Effector CD8-positive, alpha-beta T cell (primary cell): Measurements from ENCODE around the gene LPP.
"Not testable (repeated sequence)": the region's sequence is repeated elsewhere in the genome, so short reads cannot be mapped to it uniquely, and the experiment has no call there.

Experiments
- DNase-seq: peaks from one replicate; lab custom pipeline; 2025; lab: John Stamatoyannopoulos, UW

Gene LPP

DNA sequence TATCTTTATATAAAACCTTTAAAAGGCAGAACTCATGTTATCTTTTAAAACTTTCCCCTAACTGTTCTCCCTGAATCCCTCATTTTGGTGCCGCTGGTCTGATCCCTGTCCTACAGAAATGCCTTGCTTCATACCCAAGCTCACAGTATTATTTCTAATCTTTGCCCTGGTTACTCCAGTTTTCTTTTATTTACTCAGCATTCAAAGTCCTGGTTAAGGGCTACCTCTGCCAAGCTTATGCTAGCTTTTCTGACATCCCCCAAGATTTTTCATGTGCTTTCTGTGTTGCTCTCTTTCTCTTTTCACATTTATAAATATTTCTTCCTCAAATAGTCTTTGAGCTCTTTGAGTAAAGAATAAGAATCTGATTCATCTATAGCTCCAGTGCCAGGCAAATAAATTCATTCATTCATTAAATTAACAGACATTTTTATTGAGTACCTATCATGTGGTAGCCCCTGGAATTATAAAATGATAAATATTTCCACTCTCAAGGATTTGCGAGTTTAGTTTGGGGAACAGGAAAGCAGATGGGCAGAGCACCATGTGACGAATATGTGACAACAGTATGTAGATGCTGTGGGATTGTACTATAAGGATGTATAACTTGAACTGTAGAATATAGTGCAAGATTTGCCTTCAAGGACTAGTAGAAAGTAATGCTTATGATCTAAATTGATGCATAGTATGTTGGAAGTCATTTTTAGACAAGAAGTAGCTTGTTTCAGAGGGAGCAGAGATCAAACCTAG is 247.5 kb downstream of the LPP start:
- DNase-seq: no peak

GRCh38 chr3:188402229-188402628 is 248.3 kb downstream of the LPP start:
- DNase-seq: no peak

GRCh38 chr3:188403404-188403803 is 249.4 kb downstream of the LPP start:
- DNase-seq: no peak

GRCh38 chr3:188404124-188404523 is 250.2 kb downstream of the LPP start:
- DNase-seq: no peak

- no peak for DNase-seq
These were observed 250.7 kb downstream of the LPP start for GRCh38 chr3:188404701-188405100.

GRCh38 chr3:188407158-188407880 is 253.4 kb downstream of the LPP start:
- no peak for DNase-seq

DNA sequence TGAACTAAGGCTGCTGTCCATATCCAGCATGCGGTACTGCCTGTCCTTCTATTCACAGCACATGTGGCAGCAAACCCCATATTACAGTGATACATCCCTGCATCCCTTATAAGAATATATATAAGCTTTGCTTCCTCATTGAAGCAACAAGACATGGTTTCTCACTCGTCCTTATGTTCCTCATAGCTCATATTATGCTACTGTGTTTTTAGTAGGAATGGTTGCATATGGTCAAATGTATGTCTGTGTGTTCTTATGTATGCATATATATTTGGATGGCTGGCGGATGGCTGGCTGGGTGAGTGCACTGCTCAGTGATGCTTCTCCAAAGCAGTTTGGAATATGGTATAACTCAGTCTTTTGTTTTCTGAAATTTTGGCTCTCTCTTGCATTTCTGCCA is 254.9 kb downstream of the LPP start:
- DNase-seq: no peak

DNA sequence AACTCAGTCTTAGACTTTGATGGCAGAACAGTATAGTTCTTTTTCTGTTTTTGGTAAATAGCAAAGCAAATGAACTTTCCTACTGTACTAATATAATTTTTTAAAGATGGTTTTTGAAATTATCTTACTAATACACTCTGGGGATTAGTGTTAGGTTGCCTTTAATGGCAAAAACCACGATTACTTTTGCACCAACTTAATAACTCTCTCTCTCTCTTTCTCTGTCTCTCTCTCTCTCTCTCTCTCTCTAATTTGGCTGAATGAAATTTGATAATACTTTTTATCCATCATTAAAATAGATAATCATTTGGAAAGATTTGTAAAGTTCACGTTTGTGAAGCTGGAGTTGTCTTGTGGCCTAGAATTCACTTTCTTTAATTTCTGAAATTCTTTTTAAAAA is 257.8 kb downstream of the LPP start:
- DNase-seq: no peak

GRCh38 chr3:188415196-188415595 is 261.2 kb downstream of the LPP start:
- DNase-seq: no peak

DNA sequence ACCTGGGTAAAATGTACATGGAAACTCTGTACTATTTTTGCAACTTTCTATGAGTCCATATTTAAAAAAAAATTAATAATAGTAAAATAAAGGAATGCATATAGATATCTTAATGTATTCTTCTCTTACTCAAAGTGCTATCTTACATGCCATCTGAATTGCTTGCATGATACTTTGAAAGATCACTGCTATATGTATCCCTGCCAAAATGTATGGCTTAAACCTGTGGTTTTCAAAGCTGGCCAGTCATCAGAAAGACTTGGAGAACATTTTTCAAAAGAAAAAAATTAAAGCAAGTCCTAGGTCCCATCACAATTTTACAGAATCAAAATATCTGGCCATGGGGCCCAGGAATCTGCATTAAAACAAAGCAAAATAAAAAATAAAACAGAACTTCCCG is 262.1 kb downstream of the LPP start:
- no peak for DNase-seq

DNA sequence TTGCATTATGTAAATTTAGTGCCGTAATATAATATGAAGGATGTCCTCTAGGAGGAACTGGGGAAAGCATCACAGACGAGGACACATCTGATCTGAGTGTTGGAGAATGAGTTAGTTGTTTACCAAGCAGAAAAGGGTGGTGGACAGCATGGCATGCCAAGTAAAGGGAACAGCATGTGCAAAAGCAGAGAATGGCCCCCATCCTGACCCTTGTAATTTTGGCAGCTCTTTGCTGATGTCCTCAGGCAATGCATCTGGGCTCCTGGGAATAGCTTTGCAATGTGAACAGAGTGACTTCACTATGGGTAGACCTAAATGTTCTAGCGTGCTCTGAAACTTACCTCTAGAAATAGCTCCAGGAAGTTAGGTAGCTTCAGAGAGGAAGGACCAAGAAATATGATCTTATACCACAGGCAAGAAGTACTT is 263.3 kb downstream of the LPP start:
- DNase-seq: no peak

DNA sequence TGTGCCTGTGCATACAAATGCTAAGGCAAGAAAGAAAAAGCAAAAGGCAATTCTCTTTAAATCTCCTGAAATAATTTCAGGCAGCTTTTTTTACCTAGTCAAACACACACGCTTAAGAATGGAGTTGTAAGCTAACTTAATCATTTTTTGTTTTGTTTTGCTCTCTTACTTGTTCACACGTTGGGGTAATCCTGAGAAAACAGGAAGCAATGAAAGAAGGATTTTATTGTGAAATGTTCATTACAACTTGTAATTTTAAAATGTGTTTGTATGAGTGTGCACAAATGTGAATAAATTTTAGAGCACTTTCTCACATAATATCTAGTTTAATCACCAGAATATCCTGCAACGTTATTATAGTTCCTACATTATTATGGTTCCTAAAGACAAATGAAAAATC is 263.8 kb downstream of the LPP start:
- no peak for DNase-seq

DNA sequence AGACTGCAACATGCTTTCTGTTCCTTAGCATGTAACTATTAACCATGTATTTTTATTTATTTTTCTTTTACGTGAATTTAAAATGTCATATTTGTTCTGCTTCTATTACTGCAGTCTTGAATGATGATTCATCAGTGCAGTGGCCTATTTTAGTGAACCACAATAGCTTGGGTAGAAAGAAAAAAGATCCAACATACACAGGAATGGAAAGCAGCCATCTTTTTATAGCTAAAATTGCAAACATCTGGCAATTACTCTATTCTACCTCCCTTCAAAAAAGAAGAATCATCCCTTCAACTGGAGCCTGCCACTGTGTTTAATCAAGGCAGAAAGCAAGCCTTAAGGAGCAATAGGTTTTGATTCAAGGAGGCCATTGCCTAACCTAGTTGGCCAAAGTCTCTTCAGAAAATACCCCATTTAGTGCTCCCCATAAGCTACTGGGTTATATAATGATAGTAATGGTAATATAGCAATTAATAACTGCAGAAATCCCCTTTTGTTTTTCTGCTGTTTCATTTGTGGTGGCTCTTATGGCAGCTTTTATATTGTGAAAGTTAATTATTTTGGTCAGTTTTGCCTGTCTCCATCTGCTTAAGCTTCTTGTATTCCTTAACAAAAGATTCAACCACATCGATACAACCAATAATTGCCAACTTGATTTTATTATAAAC is 267.3 kb downstream of the LPP start:
- DNase-seq: no peak

DNA sequence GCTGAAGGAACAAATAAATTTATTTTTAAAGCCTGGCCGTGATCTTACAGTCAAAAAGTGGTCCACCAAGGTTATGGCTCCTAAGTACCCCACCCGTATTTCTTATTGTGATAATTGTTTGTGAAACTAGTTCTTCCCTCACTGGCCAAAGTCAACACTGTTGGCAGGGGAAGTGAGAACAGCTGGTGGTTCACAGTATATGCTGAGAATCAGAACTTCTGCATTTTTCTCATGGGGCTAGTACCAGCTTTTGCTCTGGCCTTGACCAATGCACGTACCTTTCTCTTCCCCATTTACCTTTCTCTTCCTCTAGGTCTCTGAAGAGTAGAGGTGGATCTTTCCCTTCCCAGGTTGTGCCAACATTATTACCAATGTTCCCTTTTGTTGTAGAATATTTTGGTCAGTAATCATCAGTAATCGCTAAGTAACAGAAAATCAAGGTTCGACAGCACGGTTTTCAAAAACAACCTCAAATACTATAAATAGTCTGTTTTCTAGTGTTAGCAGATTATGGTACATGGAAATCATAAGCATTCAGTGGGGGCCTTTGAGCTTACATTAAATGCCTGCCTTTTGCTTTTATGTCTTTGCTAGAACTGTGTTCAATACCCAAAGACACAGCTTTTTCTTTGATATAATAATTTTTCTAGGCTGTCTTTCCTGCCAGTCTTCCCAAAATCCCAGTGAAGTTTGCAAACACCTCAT is 268.0 kb downstream of the LPP start:
- no peak for DNase-seq

- not testable (repeated sequence) for DNase-seq
These were observed 274.0 kb downstream of the LPP start for GRCh38 chr3:188427981-188428380.

- DNase-seq: no peak
These were observed 277.1 kb downstream of the LPP start for GRCh38 chr3:188431040-188431439.

GRCh38 chr3:188431553-188431952 is 277.6 kb downstream of the LPP start:
- DNase-seq: no peak

DNA sequence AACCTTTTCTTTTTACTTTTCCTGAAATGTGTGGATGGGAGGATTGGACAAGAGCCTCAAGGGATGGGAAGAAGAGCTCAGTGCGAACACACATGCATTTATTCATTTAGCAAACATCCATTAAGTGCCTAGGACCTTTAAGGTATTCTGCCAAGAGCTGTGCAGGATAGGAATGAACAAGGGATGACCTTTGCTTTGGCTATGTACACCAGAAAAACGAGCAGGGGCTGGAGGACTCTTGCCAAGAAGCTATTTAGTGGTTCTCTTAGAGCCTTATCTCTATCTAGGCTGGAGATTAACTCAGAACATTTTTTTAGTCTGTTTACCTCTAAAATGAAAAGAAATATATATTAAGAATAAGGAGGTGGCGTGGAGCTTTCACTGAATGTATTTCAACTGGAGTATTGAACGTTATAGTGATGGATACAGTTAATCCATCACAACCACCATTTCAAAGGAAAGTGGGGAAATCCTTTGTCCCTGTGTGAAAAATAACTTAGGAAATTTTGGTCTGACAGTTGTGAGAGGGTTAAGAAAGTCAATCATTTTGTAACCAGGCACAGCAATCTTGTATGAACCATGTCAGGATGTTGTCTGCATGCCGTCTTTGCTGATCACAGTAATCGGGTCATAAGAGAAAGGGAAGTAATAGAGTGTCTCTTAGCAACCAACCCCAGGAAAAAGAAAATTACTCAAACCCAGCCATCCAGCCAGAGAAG is 279.0 kb downstream of the LPP start:
- no peak for DNase-seq

DNA sequence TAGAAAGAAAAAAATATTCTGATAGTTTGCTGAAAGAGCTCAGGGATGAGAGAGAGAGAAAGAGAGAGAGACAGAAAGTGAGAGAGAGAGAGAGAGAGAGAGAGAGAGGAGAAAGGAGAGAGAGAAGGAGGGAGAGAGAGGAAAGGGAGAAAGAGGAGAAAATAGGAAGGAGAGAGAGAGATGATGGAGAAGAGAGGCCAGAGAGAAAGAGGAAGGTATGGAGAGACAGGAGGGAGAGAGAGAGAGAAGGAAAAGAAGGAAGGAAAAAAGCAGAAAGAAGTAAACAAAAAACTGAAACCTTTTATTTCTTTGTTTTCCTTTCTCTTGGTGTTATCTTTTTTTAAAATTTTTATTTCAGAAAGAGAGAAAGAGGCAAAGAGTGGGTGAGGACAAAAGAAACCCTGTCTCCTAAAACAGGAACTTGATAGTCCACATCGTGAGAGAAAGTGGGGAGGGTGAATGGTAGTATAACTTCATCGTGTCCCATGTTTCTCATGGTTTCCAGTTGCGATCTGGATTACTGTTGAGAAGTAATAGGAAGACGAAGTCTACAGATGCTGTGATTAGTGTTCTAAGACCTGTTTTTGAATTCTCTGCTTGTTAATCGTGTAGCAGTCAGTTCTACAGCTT is 279.7 kb downstream of the LPP start:
- no peak for DNase-seq

- no peak for DNase-seq
These were observed 280.6 kb downstream of the LPP start for GRCh38 chr3:188434594-188434993.

GRCh38 chr3:188435266-188435665 is 281.3 kb downstream of the LPP start:
- no peak for DNase-seq
